B cell (primary cell): ENCODE results near the gene TWIST2. TPM values are rescaled to one million over a fixed set of nuclear protein-coding genes. Genes with fewer than 3 reads are reported as not detected.

Experiments used
- ATAC-seq: fragments of 200-7000 bp; cut with Tn5 transposase; one replicate; pipeline ENCODE4 v1.10.0; 2021; ENCODE audit warnings: low read depth, mild to moderate bottlenecking, moderate number of reproducible peaks, moderate library complexity
- CTCF ChIA-PET: fragments of 350-600 bp; sonication (Branson Sonifier 250); formaldehyde crosslinking; loops from one replicate; lab custom pipeline; 2021; ENCODE audit warnings: antibody characterized with exemption, inconsistent platforms; lab: Charles Lee
- POLR2A ChIA-PET: fragments of 350-600 bp; sonication (Branson Sonifier 250); formaldehyde crosslinking; loops from one replicate; lab custom pipeline; 2021; ENCODE audit warnings: antibody characterized with exemption; lab: Charles Lee
- DNase-seq: peaks from one replicate; pipeline ENCODE4 v3.0.0; 2013
- H2AFZ ChIP-seq: 2 replicates; pipeline ENCODE4 v1.6.1; 2012; ENCODE audit warnings: mild to moderate bottlenecking, low read depth, low read length; ENCODE audit not compliant: insufficient read depth, poor library complexity, severe bottlenecking
- H3K27ac ChIP-seq, 2 donors: 1 replicate in 1 of 2; 2 replicates in 1 of 2; pipeline ENCODE4 v1.5.1; 2012 to 2013; ENCODE audit warnings: low read length in 2 of 2, mild to moderate bottlenecking in 2 of 2, moderate library complexity in 1 of 2
- H3K27me3 ChIP-seq, 4 experiments: fragments of 200-600 bp in 1 of 4; sonication (generic) in 1 of 4; replicated peaks in 1 of 4; 1 replicate in 2 of 4; 2 replicates in 2 of 4; pipeline versions ENCODE4 v1.6.1 to v1.7.0; 2013 to 2016; ENCODE audit warnings: low read length in 3 of 4, mild to moderate bottlenecking in 2 of 4, mixed read lengths in 1 of 4, moderate library complexity in 1 of 4; ENCODE audit not compliant: insufficient read depth in 4 of 4, control insufficient read depth in 3 of 4; ENCODE audit errors: control extremely low read depth in 1 of 4
- H3K36me3 ChIP-seq, 2 experiments: replicated peaks in 1 of 2; 1 replicate in 1 of 2; 2 replicates in 1 of 2; pipeline versions ENCODE4 v1.6.1 to v1.7.1; 2013; ENCODE audit warnings: low read length in 1 of 2; ENCODE audit not compliant: insufficient read depth in 2 of 2, control insufficient read depth in 1 of 2; ENCODE audit errors: control extremely low read depth in 1 of 2, extremely low read depth in 1 of 2
- H3K4me1 ChIP-seq, 2 donors: fragments of 200-600 bp in 1 of 2; sonication (generic) in 1 of 2; 1 replicate in 1 of 2; 2 replicates in 1 of 2; pipeline versions ENCODE4 v1.5.1 to v1.6.1; 2013 to 2017; ENCODE audit warnings: low read length in 2 of 2; ENCODE audit not compliant: control insufficient read depth in 2 of 2, insufficient read depth in 2 of 2
- H3K4me2 ChIP-seq: replicated peaks from 2 replicates; pipeline ENCODE3; 2012; ENCODE audit warnings: mild to moderate bottlenecking, low read depth, low read length; ENCODE audit not compliant: poor library complexity, severe bottlenecking
- H3K4me3 ChIP-seq, 5 experiments: fragments of 200-600 bp in 1 of 5; sonication (generic) in 1 of 5; 1 replicate in 3 of 5; 2 replicates in 2 of 5; pipeline versions ENCODE4 v1.5.1 to v1.7.0; 2011 to 2016; ENCODE audit warnings: low read length in 4 of 5, mild to moderate bottlenecking in 4 of 5, low read depth in 2 of 5, control low read depth in 1 of 5, moderate library complexity in 1 of 5; ENCODE audit not compliant: insufficient read depth in 1 of 5; ENCODE audit errors: control extremely low read depth in 1 of 5, extremely low read depth in 1 of 5
- H3K79me2 ChIP-seq: fragments of 200-600 bp; sonication (generic); one replicate; pipeline ENCODE4 v1.6.0; 2016; ENCODE audit warnings: low read length; ENCODE audit not compliant: control insufficient read depth, insufficient read depth
- H3K9ac ChIP-seq: fragments of 200-600 bp; sonication (generic); 2 replicates; pipeline ENCODE4 v1.6.1; 2017; ENCODE audit warnings: mild to moderate bottlenecking, low read length, moderate library complexity
- H3K9me3 ChIP-seq, 3 donors: one replicate each; pipeline versions ENCODE4 v1.6.1 to v1.7.1; 2013; ENCODE audit warnings: low read length in 2 of 3; ENCODE audit not compliant: control insufficient read depth in 2 of 3, insufficient read depth in 1 of 3; ENCODE audit errors: control extremely low read depth in 1 of 3
- H4K20me1 ChIP-seq: 2 replicates; pipeline ENCODE4 v1.6.0; 2012; ENCODE audit warnings: mild to moderate bottlenecking, low read length; ENCODE audit not compliant: insufficient read depth, control insufficient read depth, poor library complexity, severe bottlenecking
- H3K27ac Mint-ChIP-seq: one replicate; pipeline ENCODE4 v1.8.0; 2021; ENCODE audit warnings: mixed read lengths
- H3K27me3 Mint-ChIP-seq: one replicate; pipeline ENCODE4 v1.8.0; 2021; ENCODE audit warnings: mixed read lengths
- H3K4me1 Mint-ChIP-seq: one replicate; pipeline ENCODE4 v1.8.0; 2021; ENCODE audit warnings: mixed read lengths
- H3K4me3 Mint-ChIP-seq: one replicate; pipeline ENCODE4 v1.8.0; 2021; ENCODE audit warnings: mixed read lengths
- H3K9me3 Mint-ChIP-seq: one replicate; pipeline ENCODE4 v1.8.0; 2022; ENCODE audit warnings: mixed read lengths; ENCODE audit not compliant: insufficient read depth
- EZH2 ChIP-seq: IDR thresholded peaks from 2 replicates; pipeline ENCODE4 v1.6.1; 2012; ENCODE audit warnings: borderline replicate concordance, low read depth, mild to moderate bottlenecking, moderate library complexity, low read length; ENCODE audit not compliant: insufficient read depth, poor library complexity, severe bottlenecking
- WGBS: methylation state at CpG from one replicate; pipeline ENCODE4 v1.1.5; 2013; ENCODE audit warnings: missing lambda C conversion rate; ENCODE audit not compliant: insufficient coverage; 5-methylcytosine and 5-hydroxymethylcytosine counted together
- intact Hi-C: fragments of 100-400 bp; cut with micrococcal nuclease; formaldehyde crosslinking; loops from one replicate; pipeline ENCODE4 v1.10.0; 2022
- polyA plus RNA-seq: library from polyadenylated mRNA; depleted of rRNA; stranded (reverse); fragments of >200 nt; gene quantifications from 2 replicates; pipeline ENCODE4 v1.2.3, GENCODE V29; 2012
- total RNA-seq, 2 donors: library from RNA; stranded (reverse); fragments of 120-200 nt in 1 of 2; gene quantifications; 1 replicate in 1 of 2; 2 replicates in 1 of 2; pipeline versions ENCODE4 v1.2.3 to v1.2.4, GENCODE V29; 2013 to 2022
- TF ChIP-seq, protein P1 (sequence below): fragments of 200-600 bp; IDR thresholded peaks from one replicate; pipeline ENCODE4 v1.8.0; 2022; ENCODE audit warnings: antibody characterized with exemption, mild to moderate bottlenecking

The TWIST2 gene
- total and polyA plus RNA-seq, 2 donors (not counting 1 experiment from before 2014, with no cell fraction given) = 0.07 TPM; not detected in 1

GRCh38 chr2:238894950-238895298 lies 47.0 kb downstream of the TWIST2 start:
- H3K9ac ChIP-seq = no peak overlapping the region
- H3K4me1 ChIP-seq = no peaks in the 10 kb centered on the region
- Mint-ChIP-seq H3K27ac (no peak overlapping the region), H3K4me3 (no peak overlapping the region), H3K9me3 (no peaks in the 10 kb centered on the region), H3K27me3 (peaks cover 3% of the 10 kb centered on the region), H3K4me1 (no peaks in the 10 kb centered on the region)
- no peak overlapping the region for H3K4me3 ChIP-seq
- peaks cover 0 to 5% (median 0%) of the 10 kb centered on the region in 3 donors for H3K9me3 ChIP-seq
- no peak for TF ChIP-seq EZH2
- TF ChIP-seq, protein P1, sequence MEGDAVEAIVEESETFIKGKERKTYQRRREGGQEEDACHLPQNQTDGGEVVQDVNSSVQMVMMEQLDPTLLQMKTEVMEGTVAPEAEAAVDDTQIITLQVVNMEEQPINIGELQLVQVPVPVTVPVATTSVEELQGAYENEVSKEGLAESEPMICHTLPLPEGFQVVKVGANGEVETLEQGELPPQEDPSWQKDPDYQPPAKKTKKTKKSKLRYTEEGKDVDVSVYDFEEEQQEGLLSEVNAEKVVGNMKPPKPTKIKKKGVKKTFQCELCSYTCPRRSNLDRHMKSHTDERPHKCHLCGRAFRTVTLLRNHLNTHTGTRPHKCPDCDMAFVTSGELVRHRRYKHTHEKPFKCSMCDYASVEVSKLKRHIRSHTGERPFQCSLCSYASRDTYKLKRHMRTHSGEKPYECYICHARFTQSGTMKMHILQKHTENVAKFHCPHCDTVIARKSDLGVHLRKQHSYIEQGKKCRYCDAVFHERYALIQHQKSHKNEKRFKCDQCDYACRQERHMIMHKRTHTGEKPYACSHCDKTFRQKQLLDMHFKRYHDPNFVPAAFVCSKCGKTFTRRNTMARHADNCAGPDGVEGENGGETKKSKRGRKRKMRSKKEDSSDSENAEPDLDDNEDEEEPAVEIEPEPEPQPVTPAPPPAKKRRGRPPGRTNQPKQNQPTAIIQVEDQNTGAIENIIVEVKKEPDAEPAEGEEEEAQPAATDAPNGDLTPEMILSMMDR = no peak
- H3K4me2 ChIP-seq = no peak overlapping the region
- no peaks in the 10 kb centered on the region for H3K79me2 ChIP-seq
- H4K20me1 ChIP-seq = no peaks in the 10 kb centered on the region
- no peak for DNase-seq
- ATAC-seq = no peak
- intact Hi-C loops = no loop called here
- WGBS = 94% methylated on average over 10 of the region's 10 CpGs
- ChIA-PET CTCF (no interaction called here), POLR2A (no interaction called here)
- H3K36me3 ChIP-seq = no peaks in the 10 kb centered on the region
- no peak overlapping the region for H3K27ac ChIP-seq
- H3K27me3 ChIP-seq = no peaks in the 10 kb centered on the region
- H2AFZ ChIP-seq = no peak overlapping the region

DNA sequence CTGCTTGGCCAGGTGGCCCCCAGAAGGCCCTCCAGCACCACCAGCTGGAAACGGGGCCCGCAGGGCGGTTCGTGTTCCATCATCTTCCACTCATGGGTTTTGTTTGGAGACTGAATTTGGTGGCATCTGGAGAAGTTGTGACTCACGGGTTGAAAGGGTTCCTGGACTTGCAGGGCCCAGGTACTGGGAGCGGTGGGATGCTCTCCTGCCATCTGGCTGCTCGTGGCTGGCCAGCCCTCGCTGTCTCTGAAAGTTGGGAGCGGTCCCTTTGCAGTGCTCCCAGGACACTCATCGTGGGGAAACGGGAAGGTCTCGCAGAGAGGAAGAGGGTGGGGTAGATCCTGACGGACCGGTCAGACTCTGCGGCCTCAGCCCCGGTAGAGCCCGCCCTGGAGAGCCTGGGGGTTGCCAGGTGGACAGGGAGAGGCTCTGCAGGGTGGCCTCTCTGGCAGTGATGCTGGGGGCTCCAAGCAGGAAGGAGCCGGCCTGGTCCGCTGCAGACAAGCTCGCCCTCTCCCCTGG lies 47.5 kb downstream of the TWIST2 start:
- H2AFZ ChIP-seq = no peak overlapping the region
- no peaks in the 10 kb centered on the region for H3K79me2 ChIP-seq
- TF ChIP-seq, protein P1 = no peak
- no peak for TF ChIP-seq EZH2
- ATAC-seq (no peak), DNase-seq (no peak)
- H3K4me1 ChIP-seq = no peaks in the 10 kb centered on the region
- no peaks in the 10 kb centered on the region for H3K4me1 Mint-ChIP-seq
- peaks cover 0 to 5% (median 0%) of the 10 kb centered on the region in 3 donors for H3K9me3 ChIP-seq
- H3K27me3 ChIP-seq = no peaks in the 10 kb centered on the region
- H3K36me3 ChIP-seq = no peaks in the 10 kb centered on the region
- no peaks in the 10 kb centered on the region for H3K9me3 Mint-ChIP-seq
- CTCF ChIA-PET = no interaction called here
- 77% methylated on average over 20 of the region's 20 CpGs for WGBS
- no peak overlapping the region for H3K4me3 Mint-ChIP-seq
- intact Hi-C loops = no loop called here
- no peak overlapping the region for H3K4me3 ChIP-seq
- POLR2A ChIA-PET = no interaction called here
- H4K20me1 ChIP-seq = no peaks in the 10 kb centered on the region
- no peak overlapping the region for H3K27ac Mint-ChIP-seq
- H3K27me3 Mint-ChIP-seq = peaks cover 3% of the 10 kb centered on the region
- H3K4me2 ChIP-seq = no peak overlapping the region
- H3K27ac ChIP-seq = no peak overlapping the region
- H3K9ac ChIP-seq = no peak overlapping the region
